ENCODE data around the gene MRGPRD.

DNA sequence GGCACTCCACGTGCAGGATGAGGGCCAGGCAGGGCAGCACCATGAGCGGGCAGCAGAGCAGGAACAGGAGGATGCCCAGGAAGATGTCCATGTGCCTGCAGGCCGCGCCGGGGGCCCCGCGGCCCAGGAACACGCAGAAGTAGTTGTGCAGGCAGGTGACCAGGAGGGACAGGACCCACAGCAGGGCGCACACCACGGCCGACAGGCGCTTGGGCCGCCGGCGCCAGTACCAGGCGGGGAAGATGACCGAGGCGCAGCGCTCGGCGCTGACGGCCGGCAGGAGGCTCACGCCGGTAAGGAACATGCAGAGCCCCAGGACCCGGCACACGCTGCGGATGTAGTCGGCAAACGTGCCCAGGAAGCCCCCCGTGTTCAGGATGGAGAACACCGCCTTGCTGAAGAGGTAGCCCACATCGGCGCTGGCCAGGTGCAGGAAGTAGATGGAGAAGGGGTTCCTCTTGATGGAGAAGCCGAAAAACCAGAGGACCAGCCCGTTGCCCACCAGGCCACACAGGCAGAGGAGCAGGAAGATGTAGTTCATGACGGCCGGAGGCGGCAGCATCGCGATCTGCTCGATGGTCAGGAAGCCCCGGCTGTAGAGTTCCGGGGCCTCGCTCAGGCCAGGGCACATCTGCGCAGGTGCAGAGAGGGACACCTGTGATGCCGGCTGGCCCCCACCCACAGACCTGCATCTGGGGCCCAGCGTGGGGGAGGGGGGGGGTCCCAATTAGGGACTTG, 25.0 kb upstream of the MRGPRD start:
- TF ChIP-seq, protein P1, sequence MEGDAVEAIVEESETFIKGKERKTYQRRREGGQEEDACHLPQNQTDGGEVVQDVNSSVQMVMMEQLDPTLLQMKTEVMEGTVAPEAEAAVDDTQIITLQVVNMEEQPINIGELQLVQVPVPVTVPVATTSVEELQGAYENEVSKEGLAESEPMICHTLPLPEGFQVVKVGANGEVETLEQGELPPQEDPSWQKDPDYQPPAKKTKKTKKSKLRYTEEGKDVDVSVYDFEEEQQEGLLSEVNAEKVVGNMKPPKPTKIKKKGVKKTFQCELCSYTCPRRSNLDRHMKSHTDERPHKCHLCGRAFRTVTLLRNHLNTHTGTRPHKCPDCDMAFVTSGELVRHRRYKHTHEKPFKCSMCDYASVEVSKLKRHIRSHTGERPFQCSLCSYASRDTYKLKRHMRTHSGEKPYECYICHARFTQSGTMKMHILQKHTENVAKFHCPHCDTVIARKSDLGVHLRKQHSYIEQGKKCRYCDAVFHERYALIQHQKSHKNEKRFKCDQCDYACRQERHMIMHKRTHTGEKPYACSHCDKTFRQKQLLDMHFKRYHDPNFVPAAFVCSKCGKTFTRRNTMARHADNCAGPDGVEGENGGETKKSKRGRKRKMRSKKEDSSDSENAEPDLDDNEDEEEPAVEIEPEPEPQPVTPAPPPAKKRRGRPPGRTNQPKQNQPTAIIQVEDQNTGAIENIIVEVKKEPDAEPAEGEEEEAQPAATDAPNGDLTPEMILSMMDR (IDR thresholded peaks at IDR 0.05; ENCODE audit: low read depth, low read length) = no peak
- TF ChIP-seq POLR2A (IDR thresholded peaks at IDR 0.05; ENCODE audit: extremely low read depth, insufficient read length) = no peak
